GM19099 (cell line): ENCODE data around the gene CMYA5.

Experiments
- POLR2A ChIP-seq: IDR thresholded peaks from 3 replicates; pipeline ENCODE4 v1.6.1; 2011; ENCODE audit warnings: low read depth; ENCODE audit not compliant: insufficient read length; ENCODE audit errors: extremely low read depth

CMYA5 gene

DNA sequence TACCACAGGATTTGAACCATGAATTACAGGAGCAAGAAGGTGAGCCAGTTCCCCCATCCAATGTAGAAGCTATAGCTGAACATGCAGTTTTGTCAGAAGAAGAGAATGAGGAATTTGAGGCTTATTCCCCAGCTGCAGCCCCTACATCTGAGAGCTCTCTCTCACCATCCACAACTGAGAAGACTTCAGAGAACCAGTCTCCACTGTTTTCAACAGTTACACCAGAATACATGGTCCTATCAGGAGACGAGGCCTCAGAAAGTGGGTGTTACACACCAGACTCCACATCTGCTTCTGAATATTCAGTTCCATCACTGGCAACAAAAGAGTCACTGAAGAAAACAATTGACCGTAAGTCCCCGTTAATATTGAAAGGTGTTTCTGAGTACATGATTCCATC, 40.9 kb downstream of the CMYA5 start:
- TF ChIP-seq POLR2A, result no peak

- no peak for TF ChIP-seq POLR2A
Observed at GRCh38 chr5:79731775-79732174, 42.1 kb downstream of the CMYA5 start.

DNA sequence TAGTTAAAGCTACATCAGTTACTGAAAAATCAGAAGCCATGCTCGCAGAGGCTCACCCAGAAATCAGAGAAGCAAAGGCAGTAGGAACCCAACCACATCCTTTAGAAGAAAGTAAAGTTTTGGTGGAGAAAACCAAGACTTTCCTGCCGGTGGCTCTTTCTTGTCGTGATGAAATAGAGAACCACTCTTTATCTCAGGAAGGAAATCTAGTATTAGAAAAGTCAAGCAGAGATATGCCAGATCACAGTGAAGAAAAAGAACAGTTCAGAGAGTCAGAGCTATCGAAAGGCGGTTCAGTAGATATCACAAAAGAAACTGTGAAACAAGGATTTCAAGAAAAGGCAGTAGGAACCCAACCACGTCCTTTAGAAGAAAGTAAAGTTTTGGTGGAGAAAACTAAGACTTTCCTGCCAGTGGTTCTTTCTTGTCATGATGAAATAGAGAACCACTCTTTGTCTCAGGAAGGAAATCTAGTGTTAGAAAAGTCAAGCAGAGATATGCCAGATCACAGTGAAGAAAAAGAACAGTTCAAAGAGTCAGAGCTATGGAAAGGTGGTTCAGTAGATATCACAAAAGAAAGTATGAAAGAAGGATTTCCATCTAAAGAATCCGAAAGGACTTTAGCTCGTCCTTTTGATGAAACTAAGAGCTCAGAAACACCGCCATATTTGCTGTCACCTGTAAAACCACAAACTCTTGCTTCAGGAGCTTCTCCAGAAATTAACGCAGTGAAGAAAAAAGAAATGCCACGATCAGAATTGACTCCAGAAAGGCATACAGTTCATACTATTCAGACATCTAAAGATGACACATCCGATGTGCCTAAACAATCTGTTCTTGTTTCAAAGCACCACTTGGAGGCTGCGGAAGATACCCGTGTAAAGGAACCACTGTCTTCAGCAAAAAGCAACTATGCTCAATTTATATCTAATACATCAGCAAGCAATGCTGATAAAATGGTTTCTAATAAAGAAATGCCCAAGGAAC, 47.2 kb downstream of the CMYA5 start:
- TF ChIP-seq POLR2A, result no peak

GRCh38 chr5:79738349-79738748, 48.7 kb downstream of the CMYA5 start:
- TF ChIP-seq POLR2A, result no peak

DNA sequence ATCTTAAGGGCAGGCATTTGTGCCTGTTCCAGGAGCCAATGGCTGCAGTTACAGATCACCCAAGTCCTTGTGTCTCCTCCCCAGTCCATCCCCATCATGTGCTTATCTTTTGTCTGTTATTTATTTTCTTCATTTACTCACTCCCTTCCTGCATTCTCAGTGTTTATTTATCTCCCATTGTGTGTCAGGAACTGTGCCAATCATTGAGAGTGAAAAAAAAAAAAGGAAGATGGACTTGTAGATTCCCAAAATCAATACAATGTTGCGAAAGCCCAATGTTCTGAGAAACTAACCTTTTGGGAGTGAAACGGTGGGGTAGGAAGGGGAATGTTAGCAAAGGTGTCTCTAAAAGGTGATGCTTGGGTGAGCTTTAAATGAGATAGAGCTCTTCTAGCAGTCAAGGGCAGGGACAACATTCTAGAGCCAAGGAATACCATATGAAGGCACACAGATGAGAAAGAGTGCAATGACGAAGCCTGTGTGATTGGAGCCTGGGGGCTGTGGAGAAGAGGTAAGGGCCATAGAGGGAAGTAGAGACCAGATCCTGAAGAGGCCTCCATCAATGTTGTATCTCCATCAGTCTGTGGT, 53.0 kb downstream of the CMYA5 start:
- TF ChIP-seq POLR2A, result no peak

- TF ChIP-seq POLR2A, result no peak
Observed at GRCh38 chr5:79743846-79744605, 54.4 kb downstream of the CMYA5 start.

- no peak for TF ChIP-seq POLR2A
Observed at GRCh38 chr5:79745255-79745654, 55.6 kb downstream of the CMYA5 start.

GRCh38 chr5:79746642-79747569, 57.3 kb downstream of the CMYA5 start:
- TF ChIP-seq POLR2A, result no peak

DNA sequence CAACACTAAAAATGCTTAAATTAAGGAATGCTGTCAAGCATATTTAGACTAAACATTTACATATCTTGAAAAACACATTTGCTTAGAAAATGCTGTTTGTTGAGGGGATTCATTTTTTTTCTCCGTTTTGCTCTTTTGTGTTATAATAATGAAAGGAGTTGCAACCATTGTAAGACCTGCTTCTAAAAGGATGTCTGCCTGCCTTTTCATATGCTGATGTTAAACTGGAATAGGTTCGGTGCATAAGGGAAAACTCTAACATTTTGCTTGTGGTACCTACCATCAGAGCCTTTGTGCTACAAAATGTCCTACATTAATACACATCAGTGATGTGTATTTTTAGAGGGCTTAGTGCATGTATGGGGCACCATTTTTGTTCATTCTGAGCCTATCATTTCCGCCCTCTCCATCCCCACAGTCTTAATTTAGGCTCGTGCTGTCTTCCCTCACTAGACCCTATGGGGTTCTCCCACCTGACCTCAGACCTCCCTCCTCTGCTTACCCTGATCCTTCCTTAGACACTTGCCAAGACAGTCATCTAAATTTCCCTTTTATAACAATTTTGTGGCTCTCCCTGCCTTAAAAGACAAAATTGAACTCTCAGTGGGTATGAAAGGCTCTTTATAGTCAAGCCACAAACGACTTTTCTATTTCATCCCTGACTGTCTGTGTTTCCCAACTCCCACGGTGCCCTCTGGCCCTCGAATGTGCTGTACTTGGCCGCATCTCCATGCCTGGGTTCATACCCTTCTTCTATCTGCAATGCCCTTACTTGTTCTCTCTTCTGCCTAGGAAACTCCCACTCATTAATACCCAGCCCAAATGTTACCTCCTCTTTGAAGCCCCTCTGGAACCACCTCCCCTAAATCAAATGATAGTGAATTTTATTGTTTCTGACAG, 61.2 kb downstream of the CMYA5 start:
- TF ChIP-seq POLR2A, result no peak

- TF ChIP-seq POLR2A, result no peak
Observed at GRCh38 chr5:79753092-79753491, 63.5 kb downstream of the CMYA5 start.

DNA sequence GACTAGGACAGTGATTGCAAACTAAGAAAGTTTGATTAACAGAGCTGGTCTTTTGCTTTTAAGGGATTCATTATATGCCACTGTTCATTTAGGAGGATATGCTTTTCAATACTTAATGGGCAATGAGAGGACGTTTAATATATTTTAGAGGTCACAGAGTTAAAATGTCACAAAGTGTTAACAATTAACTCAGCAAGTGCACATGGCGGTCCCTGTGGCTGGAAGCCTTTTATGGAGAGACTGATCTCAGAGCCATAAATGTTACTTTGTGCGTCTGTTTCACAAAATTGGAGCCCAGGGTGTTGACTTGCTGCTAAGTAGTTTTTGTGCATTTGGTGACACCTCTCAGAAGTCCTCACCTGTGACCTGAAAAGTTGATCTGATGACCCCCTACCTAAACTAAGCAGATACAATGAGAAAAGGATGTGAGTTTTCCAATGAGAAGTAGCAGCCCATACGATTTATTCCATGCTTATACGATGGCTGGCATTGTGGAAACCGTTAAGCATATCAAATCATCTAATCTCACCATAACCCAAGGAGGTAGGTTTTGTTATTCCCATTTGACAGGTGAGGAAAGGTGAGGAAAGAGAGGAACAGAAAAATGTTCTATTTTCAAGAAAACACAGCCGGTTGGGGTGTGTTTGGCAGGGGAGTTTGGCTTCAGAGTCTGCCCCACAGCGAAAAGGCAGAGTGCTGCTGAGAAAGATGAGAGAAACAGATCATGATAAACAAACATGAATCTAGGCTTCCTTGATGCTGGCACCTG, 64.4 kb downstream of the CMYA5 start:
- TF ChIP-seq POLR2A, result no peak

DNA sequence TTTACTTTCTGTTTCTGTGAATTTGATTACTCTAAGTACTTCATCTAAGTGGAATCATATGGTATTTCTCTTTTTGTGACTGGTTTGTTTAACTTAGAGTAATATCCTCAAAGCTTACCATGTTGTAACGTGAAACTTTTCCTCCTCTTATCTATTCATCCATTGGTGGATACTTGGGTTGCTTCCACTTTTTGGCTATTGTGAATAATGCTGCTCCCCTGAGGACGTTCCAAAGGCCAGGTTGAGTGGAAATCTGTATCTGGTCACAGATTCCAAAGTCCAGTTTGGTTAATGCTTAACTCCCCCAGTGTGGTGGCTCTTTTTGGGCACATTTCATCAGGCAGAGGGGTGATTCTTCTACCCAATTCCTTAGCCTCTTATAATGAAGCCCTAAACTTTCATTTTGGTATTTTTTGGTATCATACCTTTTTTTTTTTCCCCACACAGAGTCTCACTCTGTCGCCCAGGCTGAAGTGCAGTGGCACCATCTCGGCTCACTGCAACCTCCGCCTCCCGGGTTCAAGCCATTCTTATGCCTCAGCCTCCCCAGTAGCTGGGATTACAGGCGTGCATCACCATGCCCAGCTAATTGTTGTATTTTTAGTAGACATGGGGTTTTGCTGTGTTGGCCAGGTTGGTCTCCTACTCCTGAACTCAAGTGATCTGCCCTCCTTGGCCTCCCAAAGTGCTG, 65.4 kb downstream of the CMYA5 start:
- no peak for TF ChIP-seq POLR2A

- no peak for TF ChIP-seq POLR2A
Observed at GRCh38 chr5:79756076-79756475, 66.4 kb downstream of the CMYA5 start.

GRCh38 chr5:79759436-79759835, 69.8 kb downstream of the CMYA5 start:
- no peak for TF ChIP-seq POLR2A
